ENCODE data around the gene MTA3. TPM values are rescaled to one million over a fixed set of nuclear protein-coding genes. Genes with fewer than 3 reads are reported as not detected.

Gene MTA3
- total RNA-seq, 1 donor from 2014 or later = 107 TPM

- no peak overlapping the region for H3K27ac Mint-ChIP-seq
- no peak for DNase-seq (ENCODE audit: low spot score in 2 of 2, unreplicated experiment in 2 of 2)
- TF ChIP-seq, protein P1, sequence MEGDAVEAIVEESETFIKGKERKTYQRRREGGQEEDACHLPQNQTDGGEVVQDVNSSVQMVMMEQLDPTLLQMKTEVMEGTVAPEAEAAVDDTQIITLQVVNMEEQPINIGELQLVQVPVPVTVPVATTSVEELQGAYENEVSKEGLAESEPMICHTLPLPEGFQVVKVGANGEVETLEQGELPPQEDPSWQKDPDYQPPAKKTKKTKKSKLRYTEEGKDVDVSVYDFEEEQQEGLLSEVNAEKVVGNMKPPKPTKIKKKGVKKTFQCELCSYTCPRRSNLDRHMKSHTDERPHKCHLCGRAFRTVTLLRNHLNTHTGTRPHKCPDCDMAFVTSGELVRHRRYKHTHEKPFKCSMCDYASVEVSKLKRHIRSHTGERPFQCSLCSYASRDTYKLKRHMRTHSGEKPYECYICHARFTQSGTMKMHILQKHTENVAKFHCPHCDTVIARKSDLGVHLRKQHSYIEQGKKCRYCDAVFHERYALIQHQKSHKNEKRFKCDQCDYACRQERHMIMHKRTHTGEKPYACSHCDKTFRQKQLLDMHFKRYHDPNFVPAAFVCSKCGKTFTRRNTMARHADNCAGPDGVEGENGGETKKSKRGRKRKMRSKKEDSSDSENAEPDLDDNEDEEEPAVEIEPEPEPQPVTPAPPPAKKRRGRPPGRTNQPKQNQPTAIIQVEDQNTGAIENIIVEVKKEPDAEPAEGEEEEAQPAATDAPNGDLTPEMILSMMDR (IDR thresholded peaks at IDR 0.05; ENCODE audit: unreplicated experiment) = no peak
- peaks cover 3% of the 10 kb centered on the region for H3K9me3 Mint-ChIP-seq
- no peaks in the 10 kb centered on the region for H3K27me3 Mint-ChIP-seq (ENCODE audit: low read depth)
- H3K36me3 Mint-ChIP-seq = no peaks in the 10 kb centered on the region
- no peak overlapping the region for H3K4me3 Mint-ChIP-seq
- no peaks in the 10 kb centered on the region for H3K4me1 Mint-ChIP-seq
Observed at GRCh38 chr2:42537493-42537892, 30.9 kb upstream of the MTA3 start.

GRCh38 chr2:42542871-42543270 is 25.6 kb upstream of the MTA3 start:
- H3K4me1 Mint-ChIP-seq = peaks cover 13% of the 10 kb centered on the region
- TF ChIP-seq, protein P1 (IDR thresholded peaks at IDR 0.05; ENCODE audit: unreplicated experiment) = no peak
- H3K4me3 Mint-ChIP-seq = no peak overlapping the region
- H3K9me3 Mint-ChIP-seq = peaks cover 3% of the 10 kb centered on the region
- no peaks in the 10 kb centered on the region for H3K36me3 Mint-ChIP-seq
- no peak for DNase-seq (ENCODE audit: low spot score in 2 of 2, unreplicated experiment in 2 of 2)
- no peaks in the 10 kb centered on the region for H3K27me3 Mint-ChIP-seq (ENCODE audit: low read depth)
- no peak overlapping the region for H3K27ac Mint-ChIP-seq

DNA sequence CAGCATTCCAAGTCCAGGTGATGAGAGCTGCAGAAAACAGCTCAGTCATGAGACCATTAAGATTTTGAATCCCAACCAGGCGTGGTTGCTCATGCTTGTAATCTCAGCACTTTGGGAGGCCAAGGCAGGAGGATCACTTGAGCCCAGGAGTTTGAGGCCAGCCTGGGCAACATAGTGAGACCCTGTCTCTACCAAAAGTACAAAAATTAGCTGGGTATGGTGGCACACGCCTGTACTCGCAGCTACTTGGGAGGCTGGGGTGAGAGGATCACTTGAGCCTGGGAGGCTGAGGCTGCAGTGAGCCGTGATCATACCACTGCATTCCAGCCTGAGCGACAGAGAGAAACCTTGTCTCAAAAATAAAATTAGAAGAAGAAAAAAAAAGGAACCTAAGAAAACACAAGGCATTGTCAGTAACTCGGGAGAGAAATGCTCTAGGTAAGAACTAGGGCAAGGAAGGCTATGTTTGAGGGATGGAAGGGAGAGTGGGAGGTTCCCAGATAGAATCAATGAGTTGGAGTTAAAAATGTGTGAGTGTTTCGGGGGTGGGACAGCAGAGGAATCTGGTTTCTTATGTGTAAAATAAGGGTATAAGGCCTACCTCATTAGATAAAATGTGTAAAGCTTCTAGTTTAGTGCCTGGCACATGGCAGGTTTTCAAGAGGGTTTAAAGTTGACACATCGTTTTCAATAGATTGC is 23.3 kb upstream of the MTA3 start:
- no peak overlapping the region for H3K4me3 Mint-ChIP-seq

GRCh38 chr2:42545841-42546390 is 22.5 kb upstream of the MTA3 start:
- H3K36me3 Mint-ChIP-seq = no peaks in the 10 kb centered on the region
- H3K4me3 Mint-ChIP-seq = no peak overlapping the region
- DNase-seq (ENCODE audit: low spot score in 2 of 2, unreplicated experiment in 2 of 2) = no peak
- peaks cover 13% of the 10 kb centered on the region for H3K4me1 Mint-ChIP-seq
- H3K27me3 Mint-ChIP-seq (ENCODE audit: low read depth) = no peaks in the 10 kb centered on the region
- no peaks in the 10 kb centered on the region for H3K9me3 Mint-ChIP-seq
- peak overlapping the region; percentile 69 for H3K27ac Mint-ChIP-seq
- TF ChIP-seq, protein P1 (IDR thresholded peaks at IDR 0.05; ENCODE audit: unreplicated experiment) = no peak

More for the DNA sequence above, 23.3 kb upstream of the MTA3 start:
- H3K27ac Mint-ChIP-seq = no peak overlapping the region
- DNase-seq (ENCODE audit: low spot score in 2 of 2, unreplicated experiment in 2 of 2) = no peak
- TF ChIP-seq, protein P1 (IDR thresholded peaks at IDR 0.05; ENCODE audit: unreplicated experiment) = no peak
- H3K27me3 Mint-ChIP-seq (ENCODE audit: low read depth) = no peaks in the 10 kb centered on the region
- H3K36me3 Mint-ChIP-seq = no peaks in the 10 kb centered on the region
- H3K4me1 Mint-ChIP-seq = peaks cover 13% of the 10 kb centered on the region
- H3K9me3 Mint-ChIP-seq = no peaks in the 10 kb centered on the region

DNA sequence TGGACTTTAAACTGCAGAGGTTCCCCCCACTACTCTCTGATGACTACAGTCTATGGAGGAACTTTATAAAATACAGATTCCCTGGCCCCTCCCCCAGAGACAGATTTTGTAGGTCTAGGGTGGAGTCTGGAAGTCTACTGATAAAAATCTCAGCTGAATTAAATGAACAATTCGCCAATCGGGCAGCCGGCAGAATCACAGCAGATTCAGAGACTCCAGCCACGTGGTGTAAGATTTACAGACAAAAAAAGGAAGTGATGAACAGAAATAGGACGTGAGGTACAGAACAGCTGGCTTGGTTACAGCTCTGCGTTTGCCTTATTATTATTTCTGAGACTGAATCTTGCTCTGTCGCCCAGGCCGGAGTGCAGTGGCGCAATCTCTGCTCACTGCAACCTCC is 21.4 kb upstream of the MTA3 start:
- H3K36me3 Mint-ChIP-seq = no peaks in the 10 kb centered on the region
- H3K27ac Mint-ChIP-seq = no peak overlapping the region
- H3K4me1 Mint-ChIP-seq = peaks cover 13% of the 10 kb centered on the region
- no peaks in the 10 kb centered on the region for H3K27me3 Mint-ChIP-seq (ENCODE audit: low read depth)
- H3K9me3 Mint-ChIP-seq = no peaks in the 10 kb centered on the region
- no peak overlapping the region for H3K4me3 Mint-ChIP-seq
- DNase-seq (ENCODE audit: low spot score in 2 of 2, unreplicated experiment in 2 of 2) = no peak
- TF ChIP-seq, protein P1 (IDR thresholded peaks at IDR 0.05; ENCODE audit: unreplicated experiment) = no peak

Data from mesothelial cell of epicardium (in vitro differentiated cells).